ENCODE measurements around the gene POMT1. TPM values are rescaled to one million over a fixed set of nuclear protein-coding genes. Genes with fewer than 3 reads are reported as not detected.

Gene POMT1
- total RNA-seq, 1 donor: 32.6 TPM

GRCh38 chr9:131476777-131477345 is 25.9 kb upstream of the POMT1 start:
- Histone ChIP-seq H4K20me1 (ENCODE audit: insufficient read depth, low read length) (peaks cover 32% of the 10 kb centered on the region), H3K79me2 (ENCODE audit: insufficient read depth, low read length) (peaks cover 70% of the 10 kb centered on the region)

GRCh38 chr9:131477367-131477766 is 25.4 kb upstream of the POMT1 start:
- Histone ChIP-seq H3K4me1 (ENCODE audit: insufficient read depth, low read length) (no peaks in the 10 kb centered on the region), H3K79me2 (ENCODE audit: insufficient read depth, low read length) (peaks cover 69% of the 10 kb centered on the region), H3K4me3 (ENCODE audit: insufficient read depth, low read length) (no peak overlapping the region), H3K4me2 (ENCODE audit: insufficient read depth, low read length) (no peak overlapping the region), H3K9me3 (ENCODE audit: low read depth, low read length) (no peaks in the 10 kb centered on the region), H3K27me3 (ENCODE audit: insufficient read depth, low read length) (no peaks in the 10 kb centered on the region), H2AFZ (ENCODE audit: low read length) (no peak overlapping the region), H3K27ac (ENCODE audit: low read depth, low read length) (no peak overlapping the region), H3K36me3 (ENCODE audit: insufficient read depth, low read length) (peaks cover 90% of the 10 kb centered on the region), H4K20me1 (ENCODE audit: insufficient read depth, low read length) (peaks cover 33% of the 10 kb centered on the region)
- DNase-seq (ENCODE audit: insufficient read length, low spot score, missing footprints): peak; percentile 51
- no peak for TF ChIP-seq CTCF (IDR thresholded peaks at IDR 0.05; ENCODE audit: extremely low read depth, low read depth, low read length)

More at GRCh38 chr9:131476777-131477345, 25.9 kb upstream of the POMT1 start:
- H3K4me2 ChIP-seq (ENCODE audit: insufficient read depth, low read length): no peak overlapping the region
- no peak overlapping the region for H2AFZ ChIP-seq (ENCODE audit: low read length)
- no peak for TF ChIP-seq CTCF (IDR thresholded peaks at IDR 0.05; ENCODE audit: extremely low read depth, low read depth, low read length)
- no peaks in the 10 kb centered on the region for H3K27me3 ChIP-seq (ENCODE audit: insufficient read depth, low read length)
- DNase-seq (ENCODE audit: insufficient read length, low spot score, missing footprints): peak; percentile 35
- H3K9me3 ChIP-seq (ENCODE audit: low read depth, low read length): no peaks in the 10 kb centered on the region
- H3K4me3 ChIP-seq (ENCODE audit: insufficient read depth, low read length): no peak overlapping the region
- H3K27ac ChIP-seq (ENCODE audit: low read depth, low read length): no peak overlapping the region
- peaks cover 87% of the 10 kb centered on the region for H3K36me3 ChIP-seq (ENCODE audit: insufficient read depth, low read length)
- no peaks in the 10 kb centered on the region for H3K4me1 ChIP-seq (ENCODE audit: insufficient read depth, low read length)

- no peaks in the 10 kb centered on the region for H3K27me3 ChIP-seq (ENCODE audit: insufficient read depth, low read length)
- no peak overlapping the region for H3K4me2 ChIP-seq (ENCODE audit: insufficient read depth, low read length)
- H3K79me2 ChIP-seq (ENCODE audit: insufficient read depth, low read length): peaks cover 65% of the 10 kb centered on the region
- no peak for TF ChIP-seq CTCF (IDR thresholded peaks at IDR 0.05; ENCODE audit: extremely low read depth, low read depth, low read length)
- H2AFZ ChIP-seq (ENCODE audit: low read length): no peak overlapping the region
- H3K4me1 ChIP-seq (ENCODE audit: insufficient read depth, low read length): no peaks in the 10 kb centered on the region
- H3K9me3 ChIP-seq (ENCODE audit: low read depth, low read length): no peaks in the 10 kb centered on the region
- peaks cover 35% of the 10 kb centered on the region for H4K20me1 ChIP-seq (ENCODE audit: insufficient read depth, low read length)
- no peak overlapping the region for H3K4me3 ChIP-seq (ENCODE audit: insufficient read depth, low read length)
- DNase-seq (ENCODE audit: insufficient read length, low spot score, missing footprints): no peak
- peaks cover 91% of the 10 kb centered on the region for H3K36me3 ChIP-seq (ENCODE audit: insufficient read depth, low read length)
- no peak overlapping the region for H3K27ac ChIP-seq (ENCODE audit: low read depth, low read length)
Measured at GRCh38 chr9:131477816-131478419, 24.8 kb upstream of the POMT1 start.

- Histone ChIP-seq H3K9me3 (ENCODE audit: low read depth, low read length) (no peaks in the 10 kb centered on the region), H3K79me2 (ENCODE audit: insufficient read depth, low read length) (peaks cover 65% of the 10 kb centered on the region), H3K27me3 (ENCODE audit: insufficient read depth, low read length) (no peaks in the 10 kb centered on the region), H3K36me3 (ENCODE audit: insufficient read depth, low read length) (peaks cover 91% of the 10 kb centered on the region), H3K4me3 (ENCODE audit: insufficient read depth, low read length) (no peak overlapping the region), H2AFZ (ENCODE audit: low read length) (no peak overlapping the region), H3K27ac (ENCODE audit: low read depth, low read length) (no peak overlapping the region), H3K4me2 (ENCODE audit: insufficient read depth, low read length) (no peak overlapping the region), H4K20me1 (ENCODE audit: insufficient read depth, low read length) (peaks cover 35% of the 10 kb centered on the region), H3K4me1 (ENCODE audit: insufficient read depth, low read length) (no peaks in the 10 kb centered on the region)
- peak; percentile 82 for DNase-seq (ENCODE audit: insufficient read length, low spot score, missing footprints)
- TF ChIP-seq CTCF (IDR thresholded peaks at IDR 0.05; ENCODE audit: extremely low read depth, low read depth, low read length): peak; percentile 39
Measured at GRCh38 chr9:131478421-131478868, 24.3 kb upstream of the POMT1 start.

Measured in osteoblast (primary cell).